Activated naive CD4-positive, alpha-beta T cell treated with anti-CD3 and anti-CD28 coated beads, Interleukin-2, amount 10 ng/mL, durations not matched to agents 5 hours and 36 hours (primary cell): ENCODE data around the gene CAMSAP1. TPM values are rescaled to one million over a fixed set of nuclear protein-coding genes. Genes with fewer than 3 reads are reported as not detected.

ENCODE experiments used
- total RNA-seq, 2 experiments: library from RNA; stranded (reverse); gene quantifications; one replicate each; pipeline ENCODE4 v1.2.3, GENCODE V29; 2021

Gene CAMSAP1
- total RNA-seq, result 10 to 100 TPM; 22.2 to 23.8 TPM

GRCh38 chr9:135907431-135908092 is at the start of gene CAMSAP1:
Gene CAMSAP1, minus strand, starts transcription at chr9:135907546. Its CDS starts 387 bp downstream, at chr9:135907159.

Other genes starting within 250 kb of the CAMSAP1 start
- gene LCN9, start 244.2 kb downstream of the CAMSAP1 start, total RNA-seq, result not detected
- gene SOHLH1, start 208.1 kb downstream of the CAMSAP1 start, total RNA-seq, result not detected
- gene KCNT1, start 205.4 kb downstream of the CAMSAP1 start, total RNA-seq, result not detected
- gene UBAC1, start 53.8 kb upstream of the CAMSAP1 start, total RNA-seq, result 10 to 100 TPM; 24.3 to 28.5 TPM
- gene NACC2, start 187.7 kb upstream of the CAMSAP1 start, total RNA-seq, result 1 to 10 TPM; 8.3 to 8.7 TPM
- 10 to 100 TPM; 51.2 to 52.6 TPM for gene TMEM250, start 211.3 kb upstream of the CAMSAP1 start, total RNA-seq